Activated naive CD4-positive, alpha-beta T cell (primary cell): ENCODE measurements around the gene CIB1.

Experiments
- DNase-seq, 4 experiments: peaks; one replicate each; lab custom pipeline; 2025; lab: John Stamatoyannopoulos, UW

Gene CIB1

GRCh38 chr15:90240856-90241255, 7.1 kb upstream of the CIB1 start:
- DNase-seq, result no peak

GRCh38 chr15:90239371-90239770, 5.6 kb upstream of the CIB1 start:
- no peak for DNase-seq

- DNase-seq, result peak in 3 of 4 experiments; percentile 91 to 99 (median 98)
Observed at GRCh38 chr15:90234096-90234988, 601 bp upstream of the CIB1 start, which contains the start of gene GDPGP1. GDPGP1 (plus strand) TSS chr15:90234209; CDS start chr15:90240909, 6,700 bp downstream.

- peak in 1 of 4 experiments; percentile 15 for DNase-seq
Observed at GRCh38 chr15:90232941-90233386, 777 bp downstream of the CIB1 start.

DNA sequence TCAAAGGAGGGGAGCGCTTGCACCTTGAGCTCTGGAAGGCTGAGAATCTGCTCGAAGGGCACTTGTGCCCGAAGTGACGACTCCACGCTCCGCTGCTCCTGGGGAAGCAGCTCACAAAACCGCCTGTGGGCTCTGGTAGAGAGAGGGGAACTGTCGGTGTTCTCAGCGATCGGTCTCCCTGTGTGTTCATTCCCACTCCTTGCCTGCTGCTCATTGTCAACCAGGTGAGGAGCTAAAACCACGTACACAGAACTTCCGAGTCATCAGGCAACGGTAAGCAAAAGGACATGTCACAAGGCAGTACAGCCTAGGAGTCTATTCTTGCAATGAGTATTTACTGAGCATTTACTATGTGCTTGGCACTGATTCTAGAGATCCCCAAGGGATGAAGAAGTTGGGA, 1.5 kb downstream of the CIB1 start:
- no peak for DNase-seq

- DNase-seq, result peak; percentile 10 to 69 (median 44)
Observed at GRCh38 chr15:90231028-90232017, 2.4 kb downstream of the CIB1 start.

DNA sequence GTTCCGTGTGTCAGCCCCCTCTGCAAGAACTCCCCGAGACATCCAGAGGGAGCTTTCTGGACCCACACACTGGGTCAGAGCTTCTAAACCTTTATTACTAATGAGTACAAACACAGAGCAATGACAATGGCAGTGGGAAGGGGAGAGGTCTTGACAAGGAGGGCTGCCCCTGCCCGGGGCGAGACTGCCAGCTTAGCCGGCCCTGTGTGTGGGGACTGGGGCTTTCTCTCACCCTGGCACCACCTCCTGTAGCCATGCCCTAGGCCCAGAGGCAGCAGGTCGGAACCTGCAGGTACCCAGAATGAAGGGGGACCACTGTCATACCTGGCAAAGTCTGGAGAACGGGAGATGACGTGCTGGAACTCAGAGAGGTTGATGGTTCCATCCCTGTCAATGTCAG, 3.1 kb downstream of the CIB1 start:
- no peak for DNase-seq

GRCh38 chr15:90230071-90230494, 3.7 kb downstream of the CIB1 start:
- DNase-seq, result no peak

GRCh38 chr15:90228960-90229359, 4.8 kb downstream of the CIB1 start:
- DNase-seq, result no peak

DNA sequence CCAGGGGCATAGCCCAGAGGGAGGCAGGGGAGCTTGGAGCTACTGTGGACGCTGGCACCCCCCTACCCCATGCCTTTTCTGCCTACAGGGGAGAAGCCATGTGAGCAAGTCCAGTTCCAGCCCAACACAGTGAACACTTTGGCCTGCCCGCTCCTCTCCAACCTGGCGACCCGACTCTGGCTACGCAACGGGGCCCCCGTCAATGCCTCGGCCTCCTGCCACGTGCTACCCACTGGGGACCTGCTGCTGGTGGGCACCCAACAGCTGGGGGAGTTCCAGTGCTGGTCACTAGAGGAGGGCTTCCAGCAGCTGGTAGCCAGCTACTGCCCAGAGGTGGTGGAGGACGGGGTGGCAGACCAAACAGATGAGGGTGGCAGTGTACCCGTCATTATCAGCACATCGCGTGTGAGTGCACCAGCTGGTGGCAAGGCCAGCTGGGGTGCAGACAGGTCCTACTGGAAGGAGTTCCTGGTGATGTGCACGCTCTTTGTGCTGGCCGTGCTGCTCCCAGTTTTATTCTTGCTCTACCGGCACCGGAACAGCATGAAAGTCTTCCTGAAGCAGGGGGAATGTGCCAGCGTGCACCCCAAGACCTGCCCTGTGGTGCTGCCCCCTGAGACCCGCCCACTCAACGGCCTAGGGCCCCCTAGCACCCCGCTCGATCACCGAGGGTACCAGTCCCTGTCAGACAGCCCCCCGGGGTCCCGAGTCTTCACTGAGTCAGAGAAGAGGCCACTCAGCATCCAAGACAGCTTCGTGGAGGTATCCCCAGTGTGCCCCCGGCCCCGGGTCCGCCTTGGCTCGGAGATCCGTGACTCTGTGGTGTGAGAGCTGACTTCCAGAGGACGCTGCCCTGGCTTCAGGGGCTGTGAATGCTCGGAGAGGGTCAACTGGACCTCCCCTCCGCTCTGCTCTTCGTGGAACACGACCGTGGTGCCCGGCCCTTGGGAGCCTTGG, 5.6 kb downstream of the CIB1 start:
- DNase-seq, result no peak

DNA sequence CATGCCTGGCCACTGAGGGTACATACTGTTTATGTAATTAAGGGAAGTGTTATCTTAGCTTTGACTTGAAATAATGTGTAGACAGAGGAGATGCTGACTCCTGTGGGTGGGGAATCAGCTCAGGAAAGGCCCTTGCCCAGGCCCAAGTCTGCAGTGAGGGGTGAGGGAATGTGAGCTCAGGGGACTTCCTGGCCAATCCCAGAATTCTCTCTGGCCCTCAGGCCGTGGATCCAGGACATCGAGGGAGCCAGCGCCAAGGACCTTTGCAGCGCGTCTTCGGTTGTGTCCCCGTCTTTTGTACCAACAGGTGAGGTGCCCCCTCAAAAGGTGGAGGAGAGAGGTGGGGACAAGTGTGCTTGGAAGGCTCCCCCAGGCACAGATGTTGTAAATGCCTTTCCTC, 6.4 kb downstream of the CIB1 start:
- DNase-seq, result no peak

- DNase-seq, result no peak
Observed at GRCh38 chr15:90225504-90226234, 8.1 kb downstream of the CIB1 start.

DNA sequence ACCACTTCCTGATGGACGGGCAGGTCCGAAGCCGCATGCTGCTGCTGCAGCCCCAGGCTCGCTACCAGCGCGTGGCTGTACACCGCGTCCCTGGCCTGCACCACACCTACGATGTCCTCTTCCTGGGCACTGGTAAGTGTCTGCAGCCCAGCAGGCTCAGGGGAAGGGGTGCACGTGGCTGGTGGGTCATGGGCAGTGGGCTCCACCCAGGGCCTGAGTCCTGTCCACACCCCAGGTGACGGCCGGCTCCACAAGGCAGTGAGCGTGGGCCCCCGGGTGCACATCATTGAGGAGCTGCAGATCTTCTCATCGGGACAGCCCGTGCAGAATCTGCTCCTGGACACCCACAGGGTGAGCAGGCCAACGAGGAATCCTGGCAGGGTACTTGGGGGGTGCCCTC, 8.7 kb downstream of the CIB1 start:
- DNase-seq, result no peak

DNA sequence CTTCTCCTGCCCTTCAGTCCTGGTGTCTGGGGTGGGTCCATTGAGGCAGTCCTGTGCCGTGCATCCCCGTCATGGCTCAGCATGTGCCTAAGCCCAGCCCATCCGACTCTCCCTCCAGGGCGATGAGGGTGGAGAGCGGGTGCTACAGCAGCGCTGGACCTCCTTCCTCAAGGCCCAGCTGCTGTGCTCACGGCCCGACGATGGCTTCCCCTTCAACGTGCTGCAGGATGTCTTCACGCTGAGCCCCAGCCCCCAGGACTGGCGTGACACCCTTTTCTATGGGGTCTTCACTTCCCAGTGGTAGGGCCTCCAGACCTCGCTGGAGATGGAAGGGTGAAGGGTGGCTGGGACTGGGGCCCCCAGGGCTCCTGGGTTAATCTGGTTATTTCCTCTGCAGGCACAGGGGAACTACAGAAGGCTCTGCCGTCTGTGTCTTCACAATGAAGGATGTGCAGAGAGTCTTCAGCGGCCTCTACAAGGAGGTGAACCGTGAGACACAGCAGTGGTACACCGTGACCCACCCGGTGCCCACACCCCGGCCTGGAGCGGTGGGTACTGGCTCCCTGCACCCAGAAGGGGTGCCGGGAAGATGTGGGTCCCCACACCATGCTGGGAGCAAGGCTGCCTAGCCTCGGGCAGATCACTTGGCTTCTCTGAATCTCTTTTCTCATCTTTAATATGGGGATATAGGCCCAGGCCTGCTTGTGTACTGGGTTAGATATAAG, 10.1 kb downstream of the CIB1 start:
- DNase-seq, result no peak

- no peak for DNase-seq
Observed at GRCh38 chr15:90222547-90222946, 11.2 kb downstream of the CIB1 start.

GRCh38 chr15:90221246-90221900, 12.4 kb downstream of the CIB1 start:
- DNase-seq, result no peak

DNA sequence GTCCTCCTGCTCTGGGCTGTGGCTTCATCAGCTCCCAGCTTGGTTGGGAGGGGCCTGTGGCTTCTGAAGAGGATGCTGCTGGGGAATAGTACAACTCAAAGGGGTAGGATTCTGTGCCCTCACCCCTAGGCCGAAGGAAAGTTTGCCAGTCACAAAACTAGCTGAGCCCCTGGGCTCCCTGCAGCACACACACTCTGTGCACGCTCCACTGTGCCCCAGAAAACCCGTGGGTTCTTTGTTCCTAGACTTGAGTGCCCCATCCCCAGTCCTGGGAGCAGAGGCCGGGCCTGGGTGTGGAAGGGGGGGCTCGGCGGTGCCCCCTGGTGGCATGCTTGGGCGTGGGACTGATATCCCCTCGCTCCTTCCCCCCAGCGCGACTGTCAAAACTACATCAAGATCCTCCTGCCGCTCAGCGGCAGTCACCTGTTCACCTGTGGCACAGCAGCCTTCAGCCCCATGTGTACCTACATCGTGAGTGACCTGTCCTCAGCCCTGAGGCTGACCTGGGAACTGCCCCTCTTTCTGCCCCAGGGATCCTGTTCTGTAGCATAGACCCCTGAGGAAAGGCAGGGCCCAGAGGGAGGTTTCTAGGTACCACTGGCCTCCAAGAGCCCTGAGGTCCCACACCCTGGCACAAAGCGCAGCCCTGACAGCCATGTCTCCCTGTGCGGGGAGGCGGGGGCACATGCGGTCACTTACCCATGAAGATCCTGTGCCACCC, 14.2 kb downstream of the CIB1 start:
- DNase-seq, result peak; percentile 13 to 58 (median 32)

GRCh38 chr15:90217671-90218394, 15.9 kb downstream of the CIB1 start:
- no peak for DNase-seq
